Cardiac muscle cell (in vitro differentiated cells and primary cell): ENCODE data around the gene ABCC12. TPM values are rescaled to one million over a fixed set of nuclear protein-coding genes. Genes with fewer than 3 reads are reported as not detected.

ENCODE experiments used
- DNase-seq, 2 donors: peaks; one replicate each; pipeline versions ENCODE4 v3.0.0 to v3.0.0-alpha.2; 2010 to 2017; ENCODE audit warnings: low read depth in 1 of 2, low spot score in 1 of 2
- H3K27ac ChIP-seq: fragments of 200-600 bp; sonication (generic); 2 replicates; pipeline ENCODE4 v1.5.1; 2016
- H3K27me3 ChIP-seq: fragments of 200-600 bp; sonication (generic); 2 replicates; pipeline ENCODE4 v1.6.0; 2016; ENCODE audit warnings: control low read depth
- H3K36me3 ChIP-seq: fragments of 200-600 bp; sonication (generic); 2 replicates; pipeline ENCODE4 v1.5.1; 2016; ENCODE audit warnings: control low read depth
- H3K4me1 ChIP-seq: fragments of 200-600 bp; sonication (generic); 2 replicates; pipeline ENCODE4 v1.8.1; 2017; ENCODE audit warnings: low read depth, mild to moderate bottlenecking, mixed run types
- H3K4me3 ChIP-seq: fragments of 200-600 bp; sonication (generic); 2 replicates; pipeline ENCODE4 v1.5.1; 2016; ENCODE audit warnings: mild to moderate bottlenecking
- H3K9me3 ChIP-seq: fragments of 200-600 bp; sonication (generic); 2 replicates; pipeline ENCODE4 v1.5.1; 2017; ENCODE audit warnings: low read depth, mild to moderate bottlenecking, control low read depth
- CTCF ChIP-seq: IDR thresholded peaks from 2 replicates; pipeline ENCODE4 v1.5.1; 2012; ENCODE audit warnings: low read depth, mild to moderate bottlenecking, low read length
- polyA plus RNA-seq: library from polyadenylated mRNA; unstranded; fragments of >200 nt; fragmentation: Nextera tagmentation; extraction: Ambion mirVana; gene quantifications from 2 replicates; pipeline ENCODE4 v1.2.1, GENCODE V29; 2016
- total RNA-seq: library from RNA; depleted of rRNA; stranded (reverse); fragments of >200 nt; gene quantifications from 2 replicates; pipeline ENCODE4 v1.2.3, GENCODE V29; 2016

Gene ABCC12
- total RNA-seq (0.07 TPM in 1 of 2 replicates, not detected in the other), polyA plus RNA-seq (not detected in 2 replicates)

DNA sequence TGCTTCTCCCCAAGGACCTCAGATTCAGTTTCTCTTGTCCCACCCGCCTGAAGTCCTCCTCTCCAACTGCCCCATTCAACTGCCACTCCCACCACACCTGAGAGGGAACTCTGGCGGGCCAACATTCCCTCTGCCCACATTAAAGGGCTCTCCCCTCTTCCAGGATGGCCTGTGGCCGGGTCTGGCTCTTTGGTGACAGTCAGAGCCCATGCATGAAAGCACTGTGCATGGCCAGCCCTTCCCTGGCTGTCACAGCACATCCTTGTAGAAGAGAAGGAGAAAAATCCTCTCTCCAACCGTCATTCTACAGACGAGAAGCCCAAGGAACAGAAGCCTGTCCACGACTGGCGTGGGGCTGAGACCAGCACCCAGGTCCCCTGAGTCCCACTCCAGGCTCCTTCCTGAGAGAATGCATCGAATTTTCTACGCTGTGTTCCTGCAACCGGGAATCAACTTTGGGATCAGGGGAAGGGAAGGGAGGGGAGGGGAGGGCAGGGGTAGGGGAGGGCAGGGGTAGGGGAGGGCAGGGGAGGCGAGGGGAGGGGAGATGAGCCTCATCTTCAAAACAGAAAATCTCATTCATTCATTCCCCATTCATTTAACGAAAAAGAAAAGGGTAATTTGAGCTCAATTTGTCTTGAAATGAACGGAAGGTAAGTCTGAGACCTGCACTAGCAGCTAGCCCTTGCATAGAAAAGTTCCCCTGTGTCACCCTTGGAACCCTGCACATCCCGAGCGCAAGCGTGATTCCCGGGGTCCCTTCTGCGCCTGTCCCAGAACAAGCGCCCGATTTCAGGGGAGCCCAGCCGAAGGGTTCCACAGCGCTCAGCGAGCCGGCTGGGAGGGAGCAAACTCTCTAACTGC, at the start of gene ABCC12:
TSS of gene ABCC12 (minus strand) at position 68 of the 864 bp plus-strand sequence. CDS start 9,569 bp downstream, outside the sequence.
- H3K36me3 ChIP-seq: no peaks in the 10 kb centered on the region
- DNase-seq: no peak
- no peak within 1 kb of the TSS for H3K4me3 ChIP-seq
- H3K4me1 ChIP-seq: no peaks in the 10 kb centered on the region
- no peaks in the 10 kb centered on the region for H3K27me3 ChIP-seq
- no peaks in the 10 kb centered on the region for H3K9me3 ChIP-seq
- H3K27ac ChIP-seq: no peak within 1 kb of the TSS
- no peak for TF ChIP-seq CTCF

DNA sequence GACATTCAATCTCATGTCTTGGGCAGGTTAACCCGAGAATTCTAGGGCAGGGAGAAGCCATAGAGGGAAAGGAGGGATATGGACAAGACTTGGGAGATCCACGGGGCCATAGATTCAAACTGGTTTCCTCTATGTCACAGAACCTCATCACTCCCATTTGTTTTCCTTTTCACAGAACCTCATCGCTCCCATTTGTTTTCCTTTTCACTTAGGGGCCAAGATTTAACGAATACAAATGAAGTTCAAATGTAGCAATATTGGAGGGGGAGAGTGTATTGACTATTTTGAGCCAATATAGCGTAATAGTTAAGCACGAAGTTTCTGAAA, 49.0 kb upstream of the ABCC12 start:
- H3K27me3 ChIP-seq: no peaks in the 10 kb centered on the region
- H3K27ac ChIP-seq: no peak overlapping the region
- no peak for TF ChIP-seq CTCF
- no peak overlapping the region for H3K4me3 ChIP-seq
- H3K9me3 ChIP-seq: no peaks in the 10 kb centered on the region
- no peaks in the 10 kb centered on the region for H3K4me1 ChIP-seq
- DNase-seq: no peak
- no peaks in the 10 kb centered on the region for H3K36me3 ChIP-seq

- Histone ChIP-seq H3K4me1 (no peaks in the 10 kb centered on the region), H3K9me3 (no peaks in the 10 kb centered on the region), H3K36me3 (no peaks in the 10 kb centered on the region), H3K27ac (no peak overlapping the region), H3K27me3 (no peaks in the 10 kb centered on the region), H3K4me3 (no peak overlapping the region)
- no peak for TF ChIP-seq CTCF
- DNase-seq: no peak
Observed at GRCh38 chr16:48203974-48204824, 48.4 kb upstream of the ABCC12 start.

DNA sequence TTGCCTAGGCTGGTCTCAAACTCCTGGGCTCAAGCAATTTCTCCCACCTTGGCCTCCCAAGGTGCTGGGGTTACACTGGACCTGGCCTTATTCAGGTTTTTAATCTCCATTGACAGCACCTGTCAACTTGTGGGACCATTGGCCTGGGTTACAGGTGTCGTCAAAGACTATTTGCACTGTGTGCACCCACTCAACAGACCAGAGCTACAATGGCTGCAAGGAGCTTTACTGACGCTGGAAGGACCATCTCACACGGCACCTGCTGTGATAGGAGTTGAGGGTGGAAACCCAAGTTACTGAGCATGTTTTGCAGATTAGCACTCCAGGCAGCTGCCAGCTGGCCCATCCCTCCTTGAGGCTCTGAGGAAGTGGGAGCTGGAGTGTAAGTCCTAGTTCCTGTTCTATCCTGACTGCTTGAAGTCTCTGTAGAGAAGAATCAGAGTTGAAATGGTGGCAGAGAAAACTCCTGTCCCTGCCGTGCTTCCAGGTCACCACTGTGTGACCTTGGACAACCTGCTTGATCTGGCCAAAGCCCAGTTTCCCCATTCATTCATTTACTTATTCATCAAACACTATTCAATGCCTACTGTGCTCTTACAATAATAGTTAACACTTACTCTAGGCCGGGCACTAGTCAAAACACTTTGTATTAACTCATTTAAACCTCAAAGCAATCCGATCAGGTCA, 45.9 kb upstream of the ABCC12 start:
- Histone ChIP-seq H3K27me3 (no peaks in the 10 kb centered on the region), H3K9me3 (no peaks in the 10 kb centered on the region), H3K27ac (no peak overlapping the region), H3K36me3 (no peaks in the 10 kb centered on the region), H3K4me3 (no peak overlapping the region), H3K4me1 (no peaks in the 10 kb centered on the region)
- DNase-seq: no peak
- TF ChIP-seq CTCF: no peak

- TF ChIP-seq CTCF: no peak
Observed at GRCh38 chr16:48197294-48197693, 41.5 kb upstream of the ABCC12 start.

More at GRCh38 chr16:48197294-48197693, 41.5 kb upstream of the ABCC12 start:
- Histone ChIP-seq H3K36me3 (no peaks in the 10 kb centered on the region), H3K27me3 (no peaks in the 10 kb centered on the region), H3K27ac (no peak overlapping the region), H3K4me3 (no peak overlapping the region), H3K9me3 (no peaks in the 10 kb centered on the region), H3K4me1 (no peaks in the 10 kb centered on the region)
- DNase-seq: no peak
